GM19438 (cell line): ENCODE data around the gene PTPMT1.
"Not testable (repeated sequence)": the region's sequence is repeated elsewhere in the genome, so short reads cannot be mapped to it uniquely, and the experiment has no call there.

ENCODE experiments used
- ATAC-seq: cut with Tn5 transposase; IDR thresholded peaks from one replicate; pipeline ENCODE4 v1.9.1; 2021; ENCODE audit warnings: low read depth; ENCODE audit not compliant: unreplicated experiment

The PTPMT1 gene

GRCh38 chr11:47545298-47545697 is 20.1 kb upstream of the PTPMT1 start:
- ATAC-seq, result no peak

GRCh38 chr11:47546274-47546673 is 19.1 kb upstream of the PTPMT1 start:
- ATAC-seq, result not testable (repeated sequence)

GRCh38 chr11:47550288-47551047 is 14.9 kb upstream of the PTPMT1 start:
- ATAC-seq, result no peak

GRCh38 chr11:47551086-47551485 is 14.3 kb upstream of the PTPMT1 start:
- ATAC-seq, result no peak

GRCh38 chr11:47552056-47552565 is 13.3 kb upstream of the PTPMT1 start:
- peak; percentile 1 for ATAC-seq

- ATAC-seq, result peak; percentile 94
Measured at GRCh38 chr11:47552566-47553405, 12.6 kb upstream of the PTPMT1 start, which contains the start of gene CELF1. CELF1 (minus strand) TSS chr11:47553132; CDS start chr11:47499523, 53,609 bp downstream.

GRCh38 chr11:47553406-47553743 is 12.0 kb upstream of the PTPMT1 start:
- peak; percentile 31 for ATAC-seq

GRCh38 chr11:47557004-47557403 is 8.4 kb upstream of the PTPMT1 start:
- ATAC-seq, result not testable (repeated sequence)

- ATAC-seq, result no peak
Measured at GRCh38 chr11:47558695-47559094, 6.7 kb upstream of the PTPMT1 start.

GRCh38 chr11:47560426-47560825 is 5.0 kb upstream of the PTPMT1 start:
- no peak for ATAC-seq

- not testable (repeated sequence) for ATAC-seq
Measured at GRCh38 chr11:47562393-47562792, 3.0 kb upstream of the PTPMT1 start.

- ATAC-seq, result not testable (repeated sequence)
Measured at GRCh38 chr11:47564366-47564765, 1.0 kb upstream of the PTPMT1 start.

GRCh38 chr11:47564933-47565339 is 463 bp upstream of the PTPMT1 start:
- peak; percentile 21 for ATAC-seq

- ATAC-seq, result no peak
Measured at GRCh38 chr11:47566149-47566698, 825 bp downstream of the PTPMT1 start.

- ATAC-seq, result no peak
Measured at GRCh38 chr11:47569646-47570045, 4.2 kb downstream of the PTPMT1 start.

GRCh38 chr11:47570651-47571356 is 5.4 kb downstream of the PTPMT1 start:
- no peak for ATAC-seq

- no peak for ATAC-seq
Measured at GRCh38 chr11:47571357-47571729, 5.9 kb downstream of the PTPMT1 start.

- no peak for ATAC-seq
Measured at GRCh38 chr11:47571895-47572294, 6.5 kb downstream of the PTPMT1 start.

- ATAC-seq, result no peak
Measured at GRCh38 chr11:47572715-47573255, 7.4 kb downstream of the PTPMT1 start.

- ATAC-seq, result no peak
Measured at GRCh38 chr11:47573321-47573720, 7.9 kb downstream of the PTPMT1 start.
